Stimulated activated CD8-positive, alpha-beta memory T cell treated with anti-CD3 and anti-CD28 coated beads, Interleukin-7, amount 100 ng/mL, for 48 hours (primary cell): Measurements from ENCODE around the gene MACIR.
A peak's percentile ranks its signal among the peaks of the same experiment; 100 is the strongest.
"Not testable (repeated sequence)": the region's sequence is repeated elsewhere in the genome, so short reads cannot be mapped to it uniquely, and the experiment has no call there.

Source experiments
- DNase-seq, 2 donors: peaks; one replicate each; pipeline ENCODE4 v3.0.0-alpha.2; 2020; ENCODE audit warnings: low read depth in 1 of 2; ENCODE audit errors: extremely low read depth in 1 of 2

MACIR gene

GRCh38 chr5:103258368-103258956 is at the start of gene MACIR:
Gene MACIR (plus strand): TSS chr5:103258763. CDS start chr5:103275920, 17,157 bp downstream.
- DNase-seq = peak; percentile 88 to 90

GRCh38 chr5:103209065-103209464 is 49.5 kb upstream of the MACIR start:
- DNase-seq = no peak

- no peak for DNase-seq
Measured at GRCh38 chr5:103210952-103211351, 47.6 kb upstream of the MACIR start.

- no peak for DNase-seq
Measured at GRCh38 chr5:103211576-103212561, 46.7 kb upstream of the MACIR start.

GRCh38 chr5:103216137-103216536 is 42.4 kb upstream of the MACIR start:
- no peak for DNase-seq

GRCh38 chr5:103216697-103217096 is 41.9 kb upstream of the MACIR start:
- DNase-seq = no peak

GRCh38 chr5:103217101-103217500 is 41.5 kb upstream of the MACIR start:
- DNase-seq = no peak

GRCh38 chr5:103218164-103218563 is 40.4 kb upstream of the MACIR start:
- DNase-seq = no peak

GRCh38 chr5:103219074-103219473 is 39.5 kb upstream of the MACIR start:
- not testable (repeated sequence) for DNase-seq

- DNase-seq = no peak
Measured at GRCh38 chr5:103223031-103223955, 35.3 kb upstream of the MACIR start.

- peak in 1 of 2 donors; percentile 16 for DNase-seq
Measured at GRCh38 chr5:103224118-103224893, 34.3 kb upstream of the MACIR start.

GRCh38 chr5:103224894-103225246 is 33.7 kb upstream of the MACIR start:
- no peak for DNase-seq

GRCh38 chr5:103228061-103228460 is 30.5 kb upstream of the MACIR start:
- DNase-seq = no peak

- no peak for DNase-seq
Measured at GRCh38 chr5:103228588-103228987, 30.0 kb upstream of the MACIR start.

GRCh38 chr5:103232393-103232999 is 26.1 kb upstream of the MACIR start:
- DNase-seq = no peak

GRCh38 chr5:103234239-103234975 is 24.2 kb upstream of the MACIR start:
- DNase-seq = no peak

GRCh38 chr5:103235891-103236290 is 22.7 kb upstream of the MACIR start:
- no peak for DNase-seq

GRCh38 chr5:103237778-103238177 is 20.8 kb upstream of the MACIR start:
- DNase-seq = no peak

- DNase-seq = no peak
Measured at GRCh38 chr5:103243665-103244064, 14.9 kb upstream of the MACIR start.
